KMS-11 (cell line): Measurements from ENCODE around the gene LRIT2.

Experiments used
- H2AFZ ChIP-seq: fragments of 200-600 bp; sonication (generic); 2 replicates; pipeline ENCODE4 v1.6.1; 2016; ENCODE audit warnings: antibody characterized with exemption, mixed run types, low read depth
- H3K27ac ChIP-seq: fragments of 200-600 bp; sonication (generic); 2 replicates; pipeline ENCODE4 v1.6.1; 2016; ENCODE audit warnings: mild to moderate bottlenecking, mixed run types
- H3K27me3 ChIP-seq: fragments of 200-600 bp; sonication (generic); 2 replicates; pipeline ENCODE4 v1.6.1; 2017; ENCODE audit warnings: mild to moderate bottlenecking, low read depth, mixed run types, moderate library complexity; ENCODE audit not compliant: insufficient read depth
- H3K36me3 ChIP-seq: fragments of 200-600 bp; sonication (generic); 2 replicates; pipeline ENCODE4 v1.6.1; 2017; ENCODE audit warnings: mild to moderate bottlenecking, mixed run types; ENCODE audit not compliant: insufficient read depth
- H3K4me1 ChIP-seq: fragments of 200-600 bp; sonication (generic); 2 replicates; pipeline ENCODE4 v1.6.1; 2016; ENCODE audit warnings: mild to moderate bottlenecking, low read depth, mixed run types; ENCODE audit not compliant: poor library complexity, severe bottlenecking
- H3K4me2 ChIP-seq: fragments of 200-600 bp; sonication (generic); 2 replicates; pipeline ENCODE4 v1.7.0; 2016; ENCODE audit warnings: mild to moderate bottlenecking, mixed run types
- H3K4me3 ChIP-seq: fragments of 200-600 bp; sonication (generic); IDR thresholded peaks from 2 replicates; pipeline ENCODE4 v1.6.1; 2017; ENCODE audit warnings: low read depth, low read length, mixed read lengths; ENCODE audit not compliant: insufficient read depth
- H3K79me2 ChIP-seq: fragments of 200-600 bp; sonication (generic); 2 replicates; pipeline ENCODE4 v1.6.1; 2016; ENCODE audit warnings: low read depth, mixed run types; ENCODE audit not compliant: insufficient read depth
- H3K9ac ChIP-seq: fragments of 200-600 bp; sonication (generic); 2 replicates; pipeline ENCODE4 v1.6.1; 2016; ENCODE audit warnings: mild to moderate bottlenecking, mixed run types
- H4K20me1 ChIP-seq: fragments of 200-600 bp; sonication (generic); 2 replicates; pipeline ENCODE4 v1.6.1; 2016; ENCODE audit warnings: mild to moderate bottlenecking, mixed run types; ENCODE audit not compliant: insufficient read depth
- TF ChIP-seq, protein P1 (sequence below): fragments of 200-600 bp; sonication (generic); conservative IDR thresholded peaks from 2 replicates; pipeline ENCODE4 v1.6.1; 2017; ENCODE audit warnings: low read depth, mild to moderate bottlenecking, antibody characterized with exemption, low read length, moderate library complexity, mixed read lengths

Gene LRIT2

DNA sequence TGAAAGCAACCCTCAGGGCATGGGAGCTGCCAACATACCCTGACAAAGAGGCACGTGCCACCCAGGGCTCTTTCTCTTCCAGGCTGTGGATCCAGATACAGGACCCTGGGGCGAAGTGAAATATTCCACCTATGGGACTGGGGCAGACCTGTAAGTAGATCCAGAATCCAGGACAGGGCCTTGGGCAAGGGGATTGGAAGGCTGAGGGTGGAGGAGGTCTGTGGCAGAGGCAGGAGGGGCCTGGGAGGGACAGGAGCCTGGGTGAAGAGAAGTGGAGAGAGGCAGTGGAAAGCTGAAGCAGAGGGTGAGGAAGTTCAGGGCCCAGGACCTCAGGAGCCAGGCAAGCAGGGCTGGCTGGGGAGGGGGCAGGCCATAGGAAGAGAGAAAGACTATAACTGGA, 13.8 kb downstream of the LRIT2 start:
- TF ChIP-seq, protein P1, sequence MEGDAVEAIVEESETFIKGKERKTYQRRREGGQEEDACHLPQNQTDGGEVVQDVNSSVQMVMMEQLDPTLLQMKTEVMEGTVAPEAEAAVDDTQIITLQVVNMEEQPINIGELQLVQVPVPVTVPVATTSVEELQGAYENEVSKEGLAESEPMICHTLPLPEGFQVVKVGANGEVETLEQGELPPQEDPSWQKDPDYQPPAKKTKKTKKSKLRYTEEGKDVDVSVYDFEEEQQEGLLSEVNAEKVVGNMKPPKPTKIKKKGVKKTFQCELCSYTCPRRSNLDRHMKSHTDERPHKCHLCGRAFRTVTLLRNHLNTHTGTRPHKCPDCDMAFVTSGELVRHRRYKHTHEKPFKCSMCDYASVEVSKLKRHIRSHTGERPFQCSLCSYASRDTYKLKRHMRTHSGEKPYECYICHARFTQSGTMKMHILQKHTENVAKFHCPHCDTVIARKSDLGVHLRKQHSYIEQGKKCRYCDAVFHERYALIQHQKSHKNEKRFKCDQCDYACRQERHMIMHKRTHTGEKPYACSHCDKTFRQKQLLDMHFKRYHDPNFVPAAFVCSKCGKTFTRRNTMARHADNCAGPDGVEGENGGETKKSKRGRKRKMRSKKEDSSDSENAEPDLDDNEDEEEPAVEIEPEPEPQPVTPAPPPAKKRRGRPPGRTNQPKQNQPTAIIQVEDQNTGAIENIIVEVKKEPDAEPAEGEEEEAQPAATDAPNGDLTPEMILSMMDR = no peak
- H3K4me1 ChIP-seq = no peaks in the 10 kb centered on the region
- H3K27me3 ChIP-seq = no peaks in the 10 kb centered on the region
- no peaks in the 10 kb centered on the region for H3K36me3 ChIP-seq
- H3K4me2 ChIP-seq = no peak overlapping the region
- H3K27ac ChIP-seq = no peak overlapping the region
- no peaks in the 10 kb centered on the region for H4K20me1 ChIP-seq
- no peak overlapping the region for H3K9ac ChIP-seq
- no peaks in the 10 kb centered on the region for H3K79me2 ChIP-seq
- no peak overlapping the region for H2AFZ ChIP-seq
- H3K4me3 ChIP-seq = no peak overlapping the region

DNA sequence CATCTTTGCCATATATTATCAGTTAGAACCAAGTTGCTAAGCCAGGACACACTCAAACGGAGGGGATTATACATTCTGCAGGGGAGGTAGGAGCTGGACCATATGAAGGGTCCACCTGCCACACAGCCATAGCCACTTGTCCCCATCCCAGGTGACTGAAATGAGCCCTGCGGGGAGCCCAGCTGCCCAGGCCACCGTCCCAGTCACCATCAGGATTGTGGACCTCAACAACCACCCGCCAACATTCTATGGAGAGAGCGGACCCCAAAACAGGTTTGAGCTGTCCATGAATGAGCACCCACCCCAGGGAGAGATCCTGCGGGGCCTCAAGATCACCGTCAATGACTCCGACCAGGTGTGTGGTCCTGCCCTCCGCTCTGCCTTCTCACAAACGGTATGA, 17.3 kb downstream of the LRIT2 start:
- Histone ChIP-seq H3K4me2 (no peak overlapping the region), H3K9ac (no peak overlapping the region), H3K36me3 (no peaks in the 10 kb centered on the region), H3K4me1 (no peaks in the 10 kb centered on the region), H2AFZ (no peak overlapping the region), H3K79me2 (no peaks in the 10 kb centered on the region), H3K27me3 (no peaks in the 10 kb centered on the region), H4K20me1 (no peaks in the 10 kb centered on the region), H3K27ac (no peak overlapping the region), H3K4me3 (no peak overlapping the region)
- TF ChIP-seq, protein P1 = no peak

DNA sequence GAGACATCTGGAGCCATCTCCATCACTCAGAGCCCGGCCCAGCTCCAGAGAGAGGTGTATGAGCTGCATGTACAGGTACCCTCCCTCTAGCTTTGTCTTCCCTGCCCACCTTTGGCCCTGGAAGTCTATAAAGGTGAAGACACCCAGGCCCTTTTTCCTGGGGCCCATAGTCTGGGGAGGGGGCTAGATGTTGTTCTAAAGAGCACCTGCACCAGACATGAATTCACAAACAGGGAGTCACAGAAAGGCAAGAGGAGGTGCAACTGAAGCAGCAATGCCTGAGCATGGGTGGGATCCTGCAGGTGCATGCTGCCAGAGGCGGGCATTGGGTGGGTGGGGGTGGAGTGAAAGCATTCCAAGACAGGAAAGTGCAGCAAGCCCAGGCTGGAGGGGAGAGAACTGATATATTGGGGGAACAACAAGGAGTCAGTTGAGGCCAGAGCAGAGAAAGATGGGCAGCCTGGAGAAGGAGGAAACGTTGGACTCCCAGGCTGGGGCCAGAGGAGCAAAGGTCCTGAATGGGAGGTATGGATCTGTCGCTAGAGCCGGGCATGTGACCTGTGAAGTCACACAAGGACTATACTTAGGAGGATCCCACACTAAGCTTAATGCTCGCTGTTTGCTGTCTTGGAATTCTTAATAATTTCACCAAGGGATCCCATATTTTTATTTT, 19.4 kb downstream of the LRIT2 start:
- Histone ChIP-seq H3K79me2 (no peaks in the 10 kb centered on the region), H3K4me3 (no peak overlapping the region), H3K36me3 (no peaks in the 10 kb centered on the region), H3K9ac (no peak overlapping the region), H3K27ac (no peak overlapping the region), H2AFZ (no peak overlapping the region), H3K27me3 (no peaks in the 10 kb centered on the region), H3K4me2 (no peak overlapping the region), H3K4me1 (no peaks in the 10 kb centered on the region), H4K20me1 (no peaks in the 10 kb centered on the region)
- TF ChIP-seq, protein P1 = 0 out of 2 replicates have a peak, but pooled peaks have one; percentile 11

DNA sequence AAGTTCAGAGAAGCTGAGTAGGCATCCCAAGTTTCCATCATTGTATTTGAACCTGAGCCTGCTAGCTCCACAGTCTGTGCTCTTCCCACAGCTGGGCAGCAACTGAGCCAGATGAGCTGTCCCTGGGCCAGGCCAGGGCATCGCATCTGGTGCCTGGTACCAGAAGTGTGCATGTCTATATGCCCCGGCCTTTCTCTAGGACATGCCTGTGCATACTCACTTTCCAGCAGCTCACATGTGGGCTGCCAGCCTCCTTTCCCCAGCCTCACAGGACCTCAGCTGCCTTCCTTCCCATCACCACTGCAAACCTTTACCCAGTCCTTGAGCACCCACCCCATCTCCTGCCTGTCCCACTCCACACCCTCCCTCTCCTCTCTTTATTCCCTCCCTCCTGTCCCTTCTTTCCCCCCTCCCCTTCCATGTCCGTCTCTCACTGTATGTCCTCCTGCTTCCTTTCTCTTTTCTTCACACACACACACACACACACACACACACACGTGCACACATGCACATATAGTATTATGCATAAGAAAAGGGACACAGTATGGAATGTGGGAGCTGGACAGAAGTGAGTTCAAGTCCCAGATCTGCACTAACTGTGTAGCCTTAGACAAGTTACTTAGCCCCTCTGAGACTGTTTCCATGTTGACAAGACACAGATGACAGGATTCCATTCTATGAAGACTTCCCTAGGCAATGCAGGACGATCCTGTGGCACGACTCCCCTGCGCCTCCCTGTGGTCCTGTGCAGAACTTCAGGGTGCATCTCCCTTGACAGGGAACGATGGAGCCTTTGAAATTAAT, 20.1 kb downstream of the LRIT2 start:
- TF ChIP-seq, protein P1 = peak; percentile 64
- Histone ChIP-seq H4K20me1 (no peaks in the 10 kb centered on the region), H3K79me2 (no peaks in the 10 kb centered on the region), H3K4me3 (no peak overlapping the region), H3K9ac (no peak overlapping the region), H3K36me3 (no peaks in the 10 kb centered on the region), H3K4me1 (no peaks in the 10 kb centered on the region), H3K4me2 (no peak overlapping the region), H3K27ac (no peak overlapping the region), H2AFZ (no peak overlapping the region), H3K27me3 (no peaks in the 10 kb centered on the region)
